Parietal lobe (tissue), 1 donor: ENCODE data around the gene TSPYL4. TPM values are rescaled to one million over a fixed set of nuclear protein-coding genes. Genes with fewer than 3 reads are reported as not detected.

Source experiments
- total RNA-seq: library from RNA; depleted of rRNA; stranded (reverse); fragments of >200 nt; gene quantifications from one replicate; pipeline ENCODE4 v1.2.3, GENCODE V29; 2014

The TSPYL4 gene
- 81.7 TPM for total RNA-seq

DNA sequence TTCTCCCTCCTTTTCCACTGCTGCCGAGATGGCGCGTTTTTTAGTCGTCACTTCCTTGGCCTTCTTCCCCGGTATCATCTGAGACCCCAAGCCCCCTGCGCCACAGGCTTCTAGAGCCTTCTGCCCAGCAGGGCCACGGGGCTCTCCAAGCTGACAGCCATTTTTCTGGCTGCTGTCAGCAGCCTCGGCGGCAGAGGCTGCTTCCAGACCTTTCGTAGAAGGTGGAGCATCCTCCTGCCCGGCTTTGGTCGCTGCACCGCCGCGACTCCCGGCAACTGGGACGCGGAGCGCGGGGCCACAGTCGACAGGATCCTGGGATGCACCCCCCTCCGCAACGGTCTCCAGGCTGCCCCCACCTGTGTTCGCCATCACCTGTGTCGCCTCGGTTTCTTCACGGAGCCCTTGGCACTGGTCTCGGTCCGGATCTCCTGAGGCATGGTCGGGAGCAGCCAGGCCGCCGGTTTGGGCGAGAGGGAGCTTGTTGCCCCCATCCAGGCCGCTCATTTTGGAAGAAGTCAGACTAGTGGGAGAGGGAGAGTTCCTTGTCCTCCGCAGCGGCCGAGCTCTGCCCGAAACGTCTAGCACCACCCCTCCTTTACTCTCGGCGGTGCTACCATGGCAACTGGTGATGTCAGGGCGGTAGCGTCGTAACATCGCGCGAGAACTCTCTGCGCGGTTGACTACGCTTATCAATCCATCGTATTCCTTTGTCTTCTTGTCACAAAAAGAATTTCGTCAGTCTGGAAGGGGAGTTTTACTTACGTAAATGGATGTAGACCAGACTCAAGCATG lies at the start of gene TSPYL4:
TSPYL4 (minus strand) TSS at position 571 of the 792 bp plus-strand sequence; CDS start at position 504, 67 bp downstream.

DNA sequence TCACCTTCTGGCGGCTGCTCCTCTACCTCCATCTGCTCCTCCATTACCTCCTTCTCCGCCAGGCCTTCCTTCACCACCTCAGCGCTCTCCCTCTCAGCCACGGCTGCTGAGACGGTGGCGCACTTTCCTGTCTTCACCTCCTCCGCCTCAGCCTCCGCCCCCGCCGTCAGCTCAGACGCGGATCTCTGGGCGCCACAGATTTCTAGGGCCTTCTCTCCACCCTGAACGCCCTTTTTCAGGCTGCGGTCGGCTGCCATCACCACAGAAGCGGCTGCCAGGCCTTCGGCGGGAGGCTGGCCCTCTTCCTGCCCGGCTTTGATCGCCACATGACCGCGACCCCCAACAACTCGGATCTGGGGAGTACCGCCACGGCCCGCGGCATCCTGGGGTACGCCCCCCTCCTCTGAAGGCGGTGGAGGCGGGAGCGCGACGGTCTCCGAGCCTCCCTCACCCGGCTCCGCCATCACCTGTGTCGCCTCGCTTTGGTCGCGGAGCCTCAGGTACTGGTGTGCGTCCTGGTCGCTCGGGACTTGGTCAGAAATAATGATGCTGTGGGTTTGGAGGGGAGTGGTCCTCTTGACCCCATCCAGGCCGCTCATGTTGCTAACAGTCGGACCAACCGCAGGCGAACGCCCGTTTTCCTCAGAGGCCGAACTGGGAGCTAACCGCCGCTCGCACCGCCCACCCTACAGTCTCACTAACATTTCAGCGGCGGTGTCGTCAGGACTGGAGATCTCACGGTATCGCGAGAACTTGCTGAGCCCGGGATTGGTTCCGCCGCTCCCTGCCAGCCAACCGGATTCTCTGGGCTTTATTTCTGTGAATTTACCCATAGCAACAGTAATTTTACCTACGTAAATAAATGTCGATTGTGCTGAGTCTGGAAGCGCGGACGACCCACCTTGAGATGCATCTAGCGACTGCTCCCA lies 25.6 kb upstream of the TSPYL4 start, which contains the start of gene TSPYL1:
TSPYL1 (minus strand) TSS at position 699 of the 929 bp plus-strand sequence; CDS start at position 599, 100 bp downstream.

Other genes with a start within 250 kb of the TSPYL4 start
- 0.63 TPM for gene FRK, start 193.2 kb downstream of the TSPYL4 start, total RNA-seq
- 1.9 TPM for gene NT5DC1, start 153.2 kb downstream of the TSPYL4 start, total RNA-seq
- gene COL10A1, start 127.9 kb downstream of the TSPYL4 start, total RNA-seq = not detected
- 108 TPM for gene TSPYL1, start 25.9 kb upstream of the TSPYL4 start, total RNA-seq
- 38.2 TPM for gene DSE, start 116.9 kb upstream of the TSPYL4 start, total RNA-seq
- gene CALHM6, start 207.3 kb upstream of the TSPYL4 start, total RNA-seq = not detected